K562 (cell line): ENCODE measurements around the gene COX6B1. TPM values are rescaled to one million over a fixed set of nuclear protein-coding genes. Genes with fewer than 3 reads are reported as not detected.

Source experiments
- CBFB ChIP-seq: sonication (generic); formaldehyde crosslinking; IDR thresholded peaks from 2 replicates; pipeline ENCODE4 v1.4.0; 2020; ENCODE audit warnings: mild to moderate bottlenecking, missing genetic modification reagents
- CREBBP ChIP-seq: IDR thresholded peaks from one replicate; pipeline ENCODE4 v1.6.1; 2012; ENCODE audit warnings: low read depth, mild to moderate bottlenecking, control low read depth, inconsistent platforms, low read length
- DDX20 ChIP-seq: fragments of 450-650 bp; IDR thresholded peaks from 2 replicates; pipeline ENCODE4 v1.6.1; 2016; ENCODE audit warnings: missing genetic modification characterization, low read depth, mild to moderate bottlenecking, missing compliant biosample characterization, moderate library complexity
- GABPB1 ChIP-seq: sonication (generic); formaldehyde crosslinking; IDR thresholded peaks from 2 replicates; pipeline ENCODE4 v1.8.0; 2022; ENCODE audit warnings: mild to moderate bottlenecking, missing genetic modification reagents
- HOXB6 ChIP-seq: fragments of 250-450 bp; sonication (Bioruptor Pico); IDR thresholded peaks from 2 replicates; pipeline ENCODE4 v1.5.1; 2022; ENCODE audit warnings: mild to moderate bottlenecking, borderline replicate concordance
- LCOR ChIP-seq: sonication (generic); formaldehyde crosslinking; IDR thresholded peaks from 2 replicates; pipeline ENCODE4 v1.8.0; 2022; ENCODE audit warnings: mild to moderate bottlenecking, missing genetic modification reagents
- MECOM ChIP-seq: fragments of 250-450 bp; sonication (Bioruptor Pico); IDR thresholded peaks from 2 replicates; pipeline ENCODE4 v1.8.0; 2022; ENCODE audit warnings: inconsistent platforms
- PHF20 ChIP-seq: fragments of 450-650 bp; IDR thresholded peaks from 2 replicates; pipeline ENCODE4 v1.6.1; 2018; ENCODE audit not compliant: partially characterized antibody
- PHF8 ChIP-seq: fragments of 200-600 bp; sonication (generic); IDR thresholded peaks from 2 replicates; pipeline ENCODE4 v1.6.1; 2012; ENCODE audit warnings: mixed run types, mild to moderate bottlenecking, inconsistent platforms, low read length, moderate library complexity, borderline replicate concordance
- SAP30 ChIP-seq: fragments of 200-600 bp; sonication (generic); IDR thresholded peaks from 2 replicates; pipeline ENCODE4 v1.6.1; 2012; ENCODE audit warnings: borderline replicate concordance, low read depth, mild to moderate bottlenecking, moderate library complexity, low read length, control low read depth, inconsistent platforms; ENCODE audit not compliant: insufficient read depth, poor library complexity, severe bottlenecking
- ZFP36 ChIP-seq: fragments of 150-350 bp; IDR thresholded peaks from 2 replicates; pipeline ENCODE4 v1.6.1; 2018; ENCODE audit warnings: low read length, low read depth; ENCODE audit not compliant: partially characterized antibody
- ZNF224 ChIP-seq: sonication (generic); formaldehyde crosslinking; IDR thresholded peaks from 2 replicates; pipeline ENCODE4 v1.8.0; 2022; ENCODE audit warnings: mild to moderate bottlenecking, missing genetic modification reagents
- ZNF644 ChIP-seq: fragments of 200-800 bp; sonication (Bioruptor generic); IDR thresholded peaks from 2 replicates; pipeline ENCODE4 v1.6.1; 2016; ENCODE audit warnings: low read depth, missing genetic modification characterization, missing compliant biosample characterization
- ZNF699 ChIP-seq: fragments of 250-450 bp; sonication (Bioruptor Pico); IDR thresholded peaks from 2 replicates; pipeline ENCODE4 v1.8.0; 2021; ENCODE audit warnings: mild to moderate bottlenecking, moderate library complexity; ENCODE audit not compliant: insufficient replicate concordance
- ZNF707 ChIP-seq: fragments of 250-450 bp; sonication (Bioruptor Pico); conservative IDR thresholded peaks from 2 replicates; pipeline ENCODE4 v1.8.0; 2022; ENCODE audit warnings: inconsistent platforms, mild to moderate bottlenecking, moderate library complexity
- polyA plus RNA-seq, 8 experiments: library from polyadenylated mRNA; depleted of rRNA in 4 of 8; stranded (reverse) in 5 of 8; unstranded in 3 of 8; fragments of >200 nt; fragmentation: Nextera tagmentation in 2 of 8; fragmentation: Illumina TruSeq in 1 of 8; extraction: Ambion mirVana in 2 of 8; extraction: Trizol in 1 of 8; gene quantifications; 2 replicates each; pipeline versions ENCODE4 v1.2.1 to v1.2.3, GENCODE V29; 2011 to 2014; ENCODE audit warnings: inconsistent platforms in 1 of 8, missing spikeins in 1 of 8
- total RNA-seq, 7 experiments: library from RNA; depleted of rRNA in 6 of 7; stranded (reverse); fragments of >200 nt in 6 of 7; fragmentation: Illumina TruSeq in 2 of 7; extraction: Trizol in 2 of 7; gene quantifications; 2 replicates each; pipeline versions ENCODE4 v1.2.1 to v1.2.3, GENCODE V29; 2011 to 2021; ENCODE audit warnings: low replicate concordance in 1 of 7
- TF ChIP-seq, protein P1 (sequence below): fragments of 250-450 bp; sonication (Bioruptor Pico); IDR thresholded peaks from 2 replicates; pipeline ENCODE4 v1.5.0; 2022; ENCODE audit warnings: mild to moderate bottlenecking
- TF ChIP-seq, protein P2 (sequence below): fragments of 250-450 bp; sonication (Bioruptor Pico); IDR thresholded peaks from 2 replicates; pipeline ENCODE4 v1.8.0; 2022; ENCODE audit warnings: inconsistent platforms, mild to moderate bottlenecking, moderate library complexity, borderline replicate concordance
- TF ChIP-seq, protein P3 (sequence below): sonication (generic); formaldehyde crosslinking; IDR thresholded peaks from 2 replicates; pipeline ENCODE4 v1.8.1; 2023; ENCODE audit warnings: mild to moderate bottlenecking, missing genetic modification reagents, moderate library complexity
- TF ChIP-seq, protein P4 (sequence below): sonication (generic); formaldehyde crosslinking; IDR thresholded peaks from 2 replicates; pipeline ENCODE4 v1.8.0; 2022; ENCODE audit warnings: missing genetic modification reagents, mild to moderate bottlenecking, borderline replicate concordance
- TF ChIP-seq, protein P5 (sequence below): fragments of 450-650 bp; formaldehyde crosslinking; IDR thresholded peaks from 2 replicates; pipeline ENCODE4 v1.4.0; 2020; ENCODE audit warnings: mild to moderate bottlenecking, mixed read lengths

The COX6B1 gene
- total and polyA plus RNA-seq, 9 of the 15 experiments (the other 6 are each of a cell fraction or from before 2014, with no cell fraction given): 777 to 2,393 (median 1,219) TPM

DNA sequence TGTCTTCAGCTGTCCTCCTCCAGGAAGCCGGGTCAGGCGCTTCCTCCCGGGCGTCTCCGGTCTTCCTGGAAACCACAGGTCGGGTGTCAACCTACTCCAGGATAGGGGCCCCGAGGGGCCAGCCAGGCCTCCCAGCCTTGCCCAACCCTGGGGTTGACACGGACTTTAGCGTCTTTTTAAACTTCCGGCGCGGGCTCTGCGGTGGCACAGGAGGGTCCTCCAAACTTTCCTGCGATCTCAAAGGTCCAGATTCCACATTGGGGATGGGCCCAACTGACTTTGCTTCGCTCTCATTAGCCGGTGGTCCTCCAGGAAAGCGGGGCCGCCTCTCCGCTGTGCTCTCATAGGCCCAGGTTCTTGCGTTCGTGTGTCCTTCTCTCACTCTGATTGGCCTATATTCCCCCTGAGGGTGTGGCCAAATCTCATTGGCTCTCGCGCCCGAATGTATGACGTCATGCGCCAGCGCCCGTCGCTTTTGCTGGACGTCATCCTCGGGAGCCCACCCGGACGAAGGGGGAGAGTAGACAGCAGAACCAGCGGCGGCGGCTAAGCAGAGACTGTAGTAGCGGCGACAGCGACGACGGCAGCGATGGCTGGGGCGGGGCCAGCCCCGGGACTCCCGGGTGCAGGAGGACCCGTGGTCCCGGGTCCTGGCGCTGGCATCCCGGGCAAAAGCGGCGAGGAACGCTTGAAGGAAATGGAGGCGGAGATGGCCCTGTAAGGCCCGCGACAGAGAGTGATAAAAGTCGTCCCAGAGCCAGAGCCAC, 19.4 kb upstream of the COX6B1 start, which contains the start of gene RBM42 (continued):
- TF ChIP-seq ZFP36 (no peak), PHF20 (peak; percentile 100), ZNF644 (tag) (no peak), CBFB (no peak), GABPB1 (CRISPR knock-in tag) (peak; percentile 70), PHF8 (peak; percentile 91), ZNF224 (no peak), SAP30 (peak; percentile 76), LCOR (peak; percentile 53), DDX20 (no peak), MECOM (no peak), ZNF707 (CRISPR knock-in tag) (no peak), CREBBP (no peak), ZNF699 (CRISPR knock-in tag) (no peak), HOXB6 (CRISPR knock-in tag) (0 out of 2 replicates have a peak, but pooled peaks have one; percentile 58)
- TF ChIP-seq, protein P1, sequence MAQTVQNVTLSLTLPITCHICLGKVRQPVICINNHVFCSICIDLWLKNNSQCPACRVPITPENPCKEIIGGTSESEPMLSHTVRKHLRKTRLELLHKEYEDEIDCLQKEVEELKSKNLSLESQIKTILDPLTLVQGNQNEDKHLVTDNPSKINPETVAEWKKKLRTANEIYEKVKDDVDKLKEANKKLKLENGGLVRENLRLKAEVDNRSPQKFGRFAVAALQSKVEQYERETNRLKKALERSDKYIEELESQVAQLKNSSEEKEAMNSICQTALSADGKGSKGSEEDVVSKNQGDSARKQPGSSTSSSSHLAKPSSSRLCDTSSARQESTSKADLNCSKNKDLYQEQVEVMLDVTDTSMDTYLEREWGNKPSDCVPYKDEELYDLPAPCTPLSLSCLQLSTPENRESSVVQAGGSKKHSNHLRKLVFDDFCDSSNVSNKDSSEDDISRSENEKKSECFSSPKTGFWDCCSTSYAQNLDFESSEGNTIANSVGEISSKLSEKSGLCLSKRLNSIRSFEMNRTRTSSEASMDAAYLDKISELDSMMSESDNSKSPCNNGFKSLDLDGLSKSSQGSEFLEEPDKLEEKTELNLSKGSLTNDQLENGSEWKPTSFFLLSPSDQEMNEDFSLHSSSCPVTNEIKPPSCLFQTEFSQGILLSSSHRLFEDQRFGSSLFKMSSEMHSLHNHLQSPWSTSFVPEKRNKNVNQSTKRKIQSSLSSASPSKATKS (CRISPR knock-in tag): no peak
- TF ChIP-seq, protein P2, sequence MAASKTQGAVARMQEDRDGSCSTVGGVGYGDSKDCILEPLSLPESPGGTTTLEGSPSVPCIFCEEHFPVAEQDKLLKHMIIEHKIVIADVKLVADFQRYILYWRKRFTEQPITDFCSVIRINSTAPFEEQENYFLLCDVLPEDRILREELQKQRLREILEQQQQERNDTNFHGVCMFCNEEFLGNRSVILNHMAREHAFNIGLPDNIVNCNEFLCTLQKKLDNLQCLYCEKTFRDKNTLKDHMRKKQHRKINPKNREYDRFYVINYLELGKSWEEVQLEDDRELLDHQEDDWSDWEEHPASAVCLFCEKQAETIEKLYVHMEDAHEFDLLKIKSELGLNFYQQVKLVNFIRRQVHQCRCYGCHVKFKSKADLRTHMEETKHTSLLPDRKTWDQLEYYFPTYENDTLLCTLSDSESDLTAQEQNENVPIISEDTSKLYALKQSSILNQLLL (CRISPR knock-in tag): no peak
- TF ChIP-seq, protein P3, sequence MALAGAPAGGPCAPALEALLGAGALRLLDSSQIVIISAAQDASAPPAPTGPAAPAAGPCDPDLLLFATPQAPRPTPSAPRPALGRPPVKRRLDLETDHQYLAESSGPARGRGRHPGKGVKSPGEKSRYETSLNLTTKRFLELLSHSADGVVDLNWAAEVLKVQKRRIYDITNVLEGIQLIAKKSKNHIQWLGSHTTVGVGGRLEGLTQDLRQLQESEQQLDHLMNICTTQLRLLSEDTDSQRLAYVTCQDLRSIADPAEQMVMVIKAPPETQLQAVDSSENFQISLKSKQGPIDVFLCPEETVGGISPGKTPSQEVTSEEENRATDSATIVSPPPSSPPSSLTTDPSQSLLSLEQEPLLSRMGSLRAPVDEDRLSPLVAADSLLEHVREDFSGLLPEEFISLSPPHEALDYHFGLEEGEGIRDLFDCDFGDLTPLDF (CRISPR knock-in tag): no peak
- TF ChIP-seq, protein P4, sequence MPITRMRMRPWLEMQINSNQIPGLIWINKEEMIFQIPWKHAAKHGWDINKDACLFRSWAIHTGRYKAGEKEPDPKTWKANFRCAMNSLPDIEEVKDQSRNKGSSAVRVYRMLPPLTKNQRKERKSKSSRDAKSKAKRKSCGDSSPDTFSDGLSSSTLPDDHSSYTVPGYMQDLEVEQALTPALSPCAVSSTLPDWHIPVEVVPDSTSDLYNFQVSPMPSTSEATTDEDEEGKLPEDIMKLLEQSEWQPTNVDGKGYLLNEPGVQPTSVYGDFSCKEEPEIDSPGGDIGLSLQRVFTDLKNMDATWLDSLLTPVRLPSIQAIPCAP (CRISPR knock-in tag): no peak
- TF ChIP-seq, protein P5, sequence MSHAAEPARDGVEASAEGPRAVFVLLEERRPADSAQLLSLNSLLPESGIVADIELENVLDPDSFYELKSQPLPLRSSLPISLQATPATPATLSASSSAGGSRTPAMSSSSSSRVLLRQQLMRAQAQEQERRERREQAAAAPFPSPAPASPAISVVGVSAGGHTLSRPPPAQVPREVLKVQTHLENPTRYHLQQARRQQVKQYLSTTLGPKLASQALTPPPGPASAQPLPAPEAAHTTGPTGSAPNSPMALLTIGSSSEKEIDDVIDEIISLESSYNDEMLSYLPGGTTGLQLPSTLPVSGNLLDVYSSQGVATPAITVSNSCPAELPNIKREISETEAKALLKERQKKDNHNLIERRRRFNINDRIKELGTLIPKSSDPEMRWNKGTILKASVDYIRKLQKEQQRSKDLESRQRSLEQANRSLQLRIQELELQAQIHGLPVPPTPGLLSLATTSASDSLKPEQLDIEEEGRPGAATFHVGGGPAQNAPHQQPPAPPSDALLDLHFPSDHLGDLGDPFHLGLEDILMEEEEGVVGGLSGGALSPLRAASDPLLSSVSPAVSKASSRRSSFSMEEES (CRISPR knock-in tag): no peak
